ENCODE data around the gene CTDNEP1. TPM values are rescaled to one million over a fixed set of nuclear protein-coding genes. Genes with fewer than 3 reads are reported as not detected.

The CTDNEP1 gene
- total and polyA plus RNA-seq, 12 donors = 30.3 to 177 (median 105) TPM

- Histone ChIP-seq H3K27me3 (no peaks in the 10 kb centered on the region), H3K27ac (peak overlapping the region; percentile 86 to 100 (median 97)), H3K4me1 (replicated peaks in 1 of 2) (peaks cover 46 to 71% of the 10 kb centered on the region in 2 donors), H3K4me3 (peak overlapping the region; percentile 48 to 99 (median 82)), H3K9me3 (replicated peaks in 1 of 3) (no peaks in the 10 kb centered on the region), H3K36me3 (replicated peaks in 1 of 2) (peaks cover 0 to 38% of the 10 kb centered on the region in 2 donors)
- intact Hi-C loops (cut with DNase I) = no loop called here
- TF ChIP-seq POLR2A (IDR thresholded peaks at IDR 0.05) (no peak), CTCF (IDR thresholded peaks at IDR 0.05) (peak; percentile 7 to 52 (median 48))
- WGBS, 4 donors = 15 to 19% (median 17%) methylated on average over 7 to 11 of the region's 11 CpGs
- DNase-seq = peak; percentile 75 to 90 (median 83)
Measured at GRCh38 chr17:7220593-7221277, 30.8 kb downstream of the CTDNEP1 start.

GRCh38 chr17:7219812-7220592 is 31.5 kb downstream of the CTDNEP1 start, which contains the start of the genes ACADVL and DLG4:
TSS of gene ACADVL (plus strand) at chr17:7219938. CDS start at chr17:7219985, 47 bp downstream.
TSS of gene DLG4 (minus strand) at chr17:7219836.
- Histone ChIP-seq H3K27me3 (no peaks in the 10 kb centered on the region), H3K9me3 (replicated peaks in 1 of 3) (no peaks in the 10 kb centered on the region), H3K4me1 (replicated peaks in 1 of 2) (peaks cover 45 to 78% of the 10 kb centered on the region in 2 donors), H3K27ac (peak within 1 kb of the TSS; percentile 86 to 100 (median 97)), H3K4me3 (peak within 1 kb of the TSS; percentile 48 to 99 (median 82)), H3K36me3 (replicated peaks in 1 of 2) (peaks cover 0 to 30% of the 10 kb centered on the region in 2 donors)
- intact Hi-C loops (cut with DNase I) = no loop called here
- TF ChIP-seq POLR2A (IDR thresholded peaks at IDR 0.05) = peak; percentile 88 to 98
- no peak for TF ChIP-seq CTCF (IDR thresholded peaks at IDR 0.05)
- peak; percentile 92 to 97 (median 95) for DNase-seq
- 0 to 2% (median 1%) methylated on average over 22 to 63 of the region's 63 CpGs for WGBS, 4 donors

- Histone ChIP-seq H3K4me1 (replicated peaks in 1 of 2) (peaks cover 40 to 79% of the 10 kb centered on the region in 2 donors), H3K9me3 (replicated peaks in 1 of 3) (no peaks in the 10 kb centered on the region), H3K36me3 (replicated peaks in 1 of 2) (peaks cover 0 to 26% of the 10 kb centered on the region in 2 donors), H3K4me3 (peak overlapping the region in 2 of 4 donors; percentile 87 to 99), H3K27ac (peak overlapping the region; percentile 86 to 100 (median 97)), H3K27me3 (no peaks in the 10 kb centered on the region)
- WGBS, 4 donors = 16 to 19% (median 16%) methylated on average over 11 to 12 of the region's 12 CpGs
- DNase-seq = peak in 1 of 7 donors; percentile 35
- TF ChIP-seq CTCF (IDR thresholded peaks at IDR 0.05) = no peak
- TF ChIP-seq POLR2A (IDR thresholded peaks at IDR 0.05) = no peak
- intact Hi-C loops (cut with DNase I) = no loop called here
Measured at GRCh38 chr17:7219229-7219811, 32.2 kb downstream of the CTDNEP1 start.

GRCh38 chr17:7218758-7219157 is 32.8 kb downstream of the CTDNEP1 start:
- Histone ChIP-seq H3K27me3 (no peaks in the 10 kb centered on the region), H3K27ac (peak overlapping the region in 2 of 5 donors; percentile 99 to 100), H3K4me3 (no peak overlapping the region), H3K9me3 (replicated peaks in 1 of 3) (no peaks in the 10 kb centered on the region), H3K4me1 (replicated peaks in 1 of 2) (peaks cover 45 to 78% of the 10 kb centered on the region in 2 donors), H3K36me3 (replicated peaks in 1 of 2) (peaks cover 0 to 20% of the 10 kb centered on the region in 2 donors)
- TF ChIP-seq CTCF (IDR thresholded peaks at IDR 0.05) (no peak), POLR2A (IDR thresholded peaks at IDR 0.05) (no peak)
- DNase-seq = peak in 2 of 7 donors; percentile 27 to 39
- intact Hi-C loops (cut with DNase I) = no loop called here
- 69 to 82% (median 80%) methylated on average over 6 of the region's 6 CpGs for WGBS, 4 donors
